Activated CD4-positive, alpha-beta T cell treated with anti-CD3 and anti-CD28 coated beads for 36 hours (primary cell): Measurements from ENCODE around the gene PATJ. TPM values are rescaled to one million over a fixed set of nuclear protein-coding genes. Genes with fewer than 3 reads are reported as not detected.
"Not testable (repeated sequence)": the region's sequence is repeated elsewhere in the genome, so short reads cannot be mapped to it uniquely, and the experiment has no call there.

Source experiments
- ATAC-seq: fragments of 200-7000 bp; cut with Tn5 transposase; one replicate; pipeline ENCODE4 v1.10.0; 2021; ENCODE audit warnings: mild to moderate bottlenecking, moderate library complexity
- CTCF ChIA-PET: fragments of 350-600 bp; sonication (Branson Sonifier 250); formaldehyde crosslinking; loops from one replicate; lab custom pipeline; 2021; ENCODE audit warnings: antibody characterized with exemption; lab: Charles Lee
- POLR2A ChIA-PET: fragments of 350-600 bp; sonication (Branson Sonifier 250); formaldehyde crosslinking; loops from one replicate; lab custom pipeline; 2021; ENCODE audit warnings: antibody characterized with exemption, inconsistent platforms; lab: Charles Lee
- DNase-seq: peaks from one replicate; pipeline ENCODE4 v3.0.0-alpha.2; 2020
- H3K27ac Mint-ChIP-seq: one replicate; pipeline ENCODE4 v1.8.0; 2021; ENCODE audit warnings: mixed read lengths
- H3K27me3 Mint-ChIP-seq: one replicate; pipeline ENCODE4 v1.8.0; 2021; ENCODE audit warnings: mixed read lengths
- H3K36me3 Mint-ChIP-seq: one replicate; pipeline ENCODE4 v1.8.0; 2021; ENCODE audit warnings: low read depth, mixed read lengths
- H3K4me1 Mint-ChIP-seq: one replicate; pipeline ENCODE4 v1.8.0; 2021; ENCODE audit warnings: mixed read lengths
- H3K4me3 Mint-ChIP-seq: one replicate; pipeline ENCODE4 v1.8.0; 2021; ENCODE audit warnings: mild to moderate bottlenecking, moderate library complexity, mixed read lengths
- H3K9me3 Mint-ChIP-seq: one replicate; pipeline ENCODE4 v1.8.0; 2021; ENCODE audit warnings: low read depth, mixed read lengths
- intact Hi-C, 2 experiments: fragments of 100-400 bp; cut with DNase I in 1 of 2; cut with micrococcal nuclease in 1 of 2; formaldehyde crosslinking; loops; one replicate each; pipeline versions ENCODE4 v1.14.2 to v1.15.1; 2022 to 2024; cut with DNase I, micrococcal nuclease
- total RNA-seq, 2 experiments: library from RNA; stranded (reverse); gene quantifications; one replicate each; pipeline ENCODE4 v1.2.3, GENCODE V29; 2021

PATJ gene
- total RNA-seq, 2 experiments from 2014 or later: 12.6 to 12.8 TPM

DNA sequence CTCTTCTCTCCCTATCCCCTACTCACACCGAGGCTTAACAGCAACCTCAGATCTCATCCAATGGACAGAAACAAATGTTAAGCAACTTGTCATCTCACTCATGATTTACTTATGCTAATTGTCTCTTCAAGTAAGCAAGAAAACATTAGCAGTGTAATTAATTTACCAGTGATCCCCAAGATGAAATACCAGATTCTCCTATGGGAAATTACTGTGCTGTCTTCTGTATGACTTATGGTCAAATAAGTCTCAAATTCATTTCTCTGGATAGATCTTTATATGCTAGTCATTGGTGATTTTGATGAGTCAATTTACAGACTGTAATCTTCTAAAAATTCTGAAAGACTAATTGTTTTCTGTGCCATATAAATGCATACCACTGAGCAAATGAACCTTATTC, 419.4 kb downstream of the PATJ start:
- H3K4me1 Mint-ChIP-seq: no peaks in the 10 kb centered on the region
- CTCF ChIA-PET: interaction anchor here (0.7 kb wide), 1 partner anchor 14 kb away, joined by 5 read pairs; no protein-coding TSS in a partner anchor
- H3K36me3 Mint-ChIP-seq: peaks cover 2% of the 10 kb centered on the region
- ATAC-seq (no peak), DNase-seq (no peak)
- intact Hi-C loops: no loop called here
- H3K9me3 Mint-ChIP-seq: no peaks in the 10 kb centered on the region
- no peak overlapping the region for H3K4me3 Mint-ChIP-seq
- H3K27ac Mint-ChIP-seq: no peak overlapping the region
- POLR2A ChIA-PET: no interaction called here
- H3K27me3 Mint-ChIP-seq: no peaks in the 10 kb centered on the region

GRCh38 chr1:62170380-62170779, 428.1 kb downstream of the PATJ start:
- ATAC-seq, H3K27me3 Mint-ChIP-seq, H3K27ac Mint-ChIP-seq, H3K9me3 Mint-ChIP-seq, DNase-seq, H3K4me3 Mint-ChIP-seq, CTCF ChIA-PET, H3K36me3 Mint-ChIP-seq, intact Hi-C loops, H3K4me1 Mint-ChIP-seq, POLR2A ChIA-PET: not testable (repeated sequence)

DNA sequence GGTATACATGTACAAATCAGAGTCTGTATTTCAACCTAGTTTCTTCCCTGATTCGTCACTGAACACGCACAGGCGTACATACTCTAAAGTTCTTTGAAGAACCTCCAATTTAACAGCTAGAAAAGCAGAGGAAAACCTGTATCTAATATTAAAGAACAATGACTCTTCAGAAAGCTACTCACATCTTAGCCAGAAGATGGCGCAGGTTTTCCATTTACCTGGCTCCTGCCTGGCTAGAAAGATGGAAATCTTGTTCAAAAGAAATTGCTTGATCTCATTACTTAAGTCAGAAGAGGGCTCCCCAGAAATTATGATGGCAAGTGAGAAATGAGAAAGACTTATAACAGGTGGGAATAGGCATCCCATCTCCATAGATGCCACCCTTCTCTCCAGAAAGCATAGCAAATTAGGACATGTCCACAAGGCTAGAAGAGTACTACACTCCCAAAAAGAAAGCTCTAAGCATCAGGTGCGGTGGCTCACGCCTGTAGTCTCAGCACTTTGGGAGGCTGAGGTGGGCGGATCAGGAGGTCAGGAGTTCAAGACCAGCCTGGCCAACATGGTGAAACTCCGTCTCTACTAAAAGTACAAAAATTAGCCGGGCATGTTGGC, 433.4 kb downstream of the PATJ start:
- ChIA-PET CTCF (interaction anchor here (0.6 to 3.0 kb wide), 19 partner anchors 9 to 1364 kb away, joined by 3 to 63 read pairs (median 5); no protein-coding TSS in a partner anchor), POLR2A (interaction anchor here (0.5 to 0.6 kb wide), 2 partner anchors 129 to 299 kb away, joined by 3 to 4 read pairs; no protein-coding TSS in a partner anchor)
- H3K4me1 Mint-ChIP-seq: no peaks in the 10 kb centered on the region
- peak; percentile 52 for DNase-seq
- H3K27ac Mint-ChIP-seq: no peak overlapping the region
- no peaks in the 10 kb centered on the region for H3K36me3 Mint-ChIP-seq
- intact Hi-C loops: loop anchor here (1.0 kb wide), 2 partner anchors 232 to 571 kb away; no protein-coding TSS in a partner anchor
- ATAC-seq: peak; percentile 51
- no peak overlapping the region for H3K4me3 Mint-ChIP-seq
- H3K9me3 Mint-ChIP-seq: no peaks in the 10 kb centered on the region
- no peaks in the 10 kb centered on the region for H3K27me3 Mint-ChIP-seq

- no peaks in the 10 kb centered on the region for H3K9me3 Mint-ChIP-seq
- no peaks in the 10 kb centered on the region for H3K4me1 Mint-ChIP-seq
- ATAC-seq: no peak
- ChIA-PET CTCF (interaction anchor here (1.5 to 3.0 kb wide), 7 partner anchors 8 to 253 kb away, joined by 4 to 63 read pairs (median 6); no protein-coding TSS in a partner anchor), POLR2A (no interaction called here)
- H3K36me3 Mint-ChIP-seq: no peaks in the 10 kb centered on the region
- no peaks in the 10 kb centered on the region for H3K27me3 Mint-ChIP-seq
- H3K27ac Mint-ChIP-seq: no peak overlapping the region
- intact Hi-C loops: no loop called here
- no peak overlapping the region for H3K4me3 Mint-ChIP-seq
- no peak for DNase-seq
Observed at GRCh38 chr1:62176597-62177312, 434.5 kb downstream of the PATJ start.

DNA sequence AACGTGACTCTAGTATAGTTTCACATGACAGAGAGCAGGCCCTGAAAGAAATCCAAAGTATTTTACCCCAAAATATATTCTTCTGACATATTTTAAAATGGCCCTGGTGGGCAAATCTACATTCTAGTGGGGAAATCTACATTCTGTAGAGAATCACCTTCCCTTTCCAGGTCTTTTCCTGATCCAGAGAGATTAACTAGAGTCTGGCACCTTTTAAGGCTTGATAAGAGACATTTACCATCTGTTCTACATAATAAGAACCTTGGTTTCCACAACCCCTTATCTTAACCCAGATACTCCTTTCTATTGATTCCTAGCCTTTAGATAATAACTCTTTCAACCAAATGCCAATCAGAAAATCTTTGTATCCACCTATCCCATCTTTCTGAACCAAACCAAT, 435.3 kb downstream of the PATJ start:
- intact Hi-C loops: no loop called here
- H3K4me1 Mint-ChIP-seq: no peaks in the 10 kb centered on the region
- POLR2A ChIA-PET: no interaction called here
- no peaks in the 10 kb centered on the region for H3K36me3 Mint-ChIP-seq
- H3K9me3 Mint-ChIP-seq: no peaks in the 10 kb centered on the region
- no peaks in the 10 kb centered on the region for H3K27me3 Mint-ChIP-seq
- CTCF ChIA-PET: no interaction called here
- no peak overlapping the region for H3K4me3 Mint-ChIP-seq
- no peak for ATAC-seq
- no peak for DNase-seq
- H3K27ac Mint-ChIP-seq: no peak overlapping the region

DNA sequence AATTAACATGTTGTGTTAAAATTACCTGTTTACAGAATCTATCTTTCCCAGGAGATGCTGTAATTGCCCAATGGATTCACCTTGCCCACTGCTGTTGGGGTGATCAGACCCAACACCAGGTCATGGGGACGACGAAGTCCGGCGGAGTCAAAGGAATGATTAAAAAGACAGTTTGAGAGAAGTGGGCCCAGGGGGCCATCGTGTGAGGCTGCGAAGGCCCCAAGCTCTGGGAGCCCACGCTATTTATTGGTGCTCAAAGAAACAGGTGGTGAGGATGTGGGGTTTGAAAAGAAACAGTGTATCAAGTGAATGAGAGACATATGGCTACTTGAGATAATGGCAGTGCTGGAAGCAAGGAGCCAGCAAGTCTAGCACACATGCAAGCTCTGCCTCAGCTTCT, 436.1 kb downstream of the PATJ start:
- H3K4me3 Mint-ChIP-seq: no peak overlapping the region
- no peaks in the 10 kb centered on the region for H3K9me3 Mint-ChIP-seq
- DNase-seq (no peak), ATAC-seq (no peak)
- H3K27me3 Mint-ChIP-seq: no peaks in the 10 kb centered on the region
- POLR2A ChIA-PET: no interaction called here
- H3K4me1 Mint-ChIP-seq: no peaks in the 10 kb centered on the region
- CTCF ChIA-PET: no interaction called here
- H3K27ac Mint-ChIP-seq: no peak overlapping the region
- H3K36me3 Mint-ChIP-seq: no peaks in the 10 kb centered on the region
- intact Hi-C loops: no loop called here

DNA sequence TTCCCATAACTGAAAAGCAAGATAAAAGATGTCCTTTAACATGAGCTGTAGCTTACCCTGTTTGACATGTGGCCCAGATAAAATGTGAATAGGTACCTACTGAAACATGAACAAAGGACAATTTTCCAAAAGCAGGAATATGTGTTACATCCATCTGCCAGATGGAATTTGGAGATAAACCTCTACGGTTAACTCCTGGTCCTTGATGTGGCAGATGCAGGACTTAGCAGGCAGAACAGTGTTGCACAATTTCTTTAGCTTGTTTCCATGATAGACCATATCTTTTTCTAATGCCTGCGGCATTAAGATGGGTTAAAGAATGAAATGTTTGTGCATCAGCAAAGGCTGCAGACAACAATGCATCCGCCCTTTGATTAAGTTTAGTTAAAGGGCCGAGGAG, 437.8 kb downstream of the PATJ start:
- intact Hi-C loops: not testable (repeated sequence)

GRCh38 chr1:62180639-62181038, 438.4 kb downstream of the PATJ start:
- ATAC-seq (no peak), DNase-seq (no peak)
- ChIA-PET CTCF (interaction anchor here (1.6 kb wide), 1 partner anchor 36 kb away, joined by 4 read pairs; no protein-coding TSS in a partner anchor), POLR2A (no interaction called here)
- no peaks in the 10 kb centered on the region for H3K27me3 Mint-ChIP-seq
- intact Hi-C loops: no loop called here
- no peaks in the 10 kb centered on the region for H3K4me1 Mint-ChIP-seq
- H3K4me3 Mint-ChIP-seq: no peak overlapping the region
- no peak overlapping the region for H3K27ac Mint-ChIP-seq
- no peaks in the 10 kb centered on the region for H3K9me3 Mint-ChIP-seq
- H3K36me3 Mint-ChIP-seq: no peaks in the 10 kb centered on the region

More for the DNA sequence above, 437.8 kb downstream of the PATJ start:
- CTCF ChIA-PET: interaction anchor here (1.6 kb wide), 1 partner anchor 36 kb away, joined by 4 read pairs; no protein-coding TSS in a partner anchor
- H3K9me3 Mint-ChIP-seq, H3K4me1 Mint-ChIP-seq, H3K27me3 Mint-ChIP-seq, H3K27ac Mint-ChIP-seq, ATAC-seq, H3K4me3 Mint-ChIP-seq, H3K36me3 Mint-ChIP-seq, POLR2A ChIA-PET, DNase-seq: not testable (repeated sequence)

DNA sequence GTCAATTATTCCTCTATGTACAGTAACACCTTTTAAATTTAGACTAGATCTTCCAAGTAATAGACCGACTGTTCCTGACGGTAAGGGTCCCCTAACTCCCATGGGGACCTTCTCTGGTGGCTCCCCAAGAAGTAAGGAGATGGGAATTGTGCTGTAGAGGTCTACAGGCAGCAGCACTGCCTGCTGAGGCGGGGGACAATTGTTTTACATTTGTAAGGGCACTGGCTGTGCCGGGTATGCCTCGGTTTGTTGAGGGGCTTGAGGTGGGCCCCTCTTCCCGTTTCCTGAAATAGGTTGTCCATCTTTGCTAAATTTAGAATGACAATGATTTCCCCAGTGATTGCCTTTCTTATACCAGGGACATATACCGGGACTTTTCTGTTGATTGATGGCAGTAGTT, 439.3 kb downstream of the PATJ start:
- intact Hi-C loops: no loop called here
- ChIA-PET CTCF (interaction anchor here (0.8 kb wide), 1 partner anchor 280 kb away, joined by 4 read pairs; no protein-coding TSS in a partner anchor), POLR2A (no interaction called here)
- no peaks in the 10 kb centered on the region for H3K9me3 Mint-ChIP-seq
- no peak for DNase-seq
- H3K4me1 Mint-ChIP-seq: no peaks in the 10 kb centered on the region
- H3K36me3 Mint-ChIP-seq: no peaks in the 10 kb centered on the region
- no peak overlapping the region for H3K27ac Mint-ChIP-seq
- H3K4me3 Mint-ChIP-seq: no peak overlapping the region
- ATAC-seq: no peak
- H3K27me3 Mint-ChIP-seq: no peaks in the 10 kb centered on the region

DNA sequence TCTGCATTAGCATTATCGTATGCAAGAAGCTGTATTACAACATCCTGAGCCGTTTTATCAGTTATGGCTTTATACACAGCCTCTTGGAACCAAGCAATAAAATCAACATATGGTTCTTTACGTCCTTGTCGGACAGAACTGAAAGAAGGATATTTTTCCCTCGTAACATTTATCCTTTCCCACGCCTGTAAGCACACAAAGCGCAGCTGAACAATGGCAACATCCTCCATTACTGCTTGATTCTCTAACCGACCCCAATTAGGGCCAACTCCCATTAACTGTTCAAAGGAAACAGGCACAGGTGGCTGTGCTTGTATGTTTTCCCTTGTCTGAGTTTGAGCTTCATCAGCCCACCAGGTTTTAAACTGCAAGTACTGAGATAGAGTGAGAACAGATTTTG, 439.9 kb downstream of the PATJ start:
- H3K9me3 Mint-ChIP-seq, H3K36me3 Mint-ChIP-seq, H3K4me1 Mint-ChIP-seq, POLR2A ChIA-PET, intact Hi-C loops, ATAC-seq, DNase-seq, H3K27me3 Mint-ChIP-seq, H3K27ac Mint-ChIP-seq, H3K4me3 Mint-ChIP-seq: not testable (repeated sequence)
- CTCF ChIA-PET: interaction anchor here (0.8 to 1.5 kb wide), 2 partner anchors 225 to 280 kb away, joined by 4 to 6 read pairs; no protein-coding TSS in a partner anchor

GRCh38 chr1:62183164-62184020, 441.1 kb downstream of the PATJ start:
- CTCF ChIA-PET: interaction anchor here (1.5 to 2.0 kb wide), 2 partner anchors 8 to 223 kb away, joined by 6 to 11 read pairs; no protein-coding TSS in a partner anchor
- intact Hi-C loops, H3K27ac Mint-ChIP-seq, DNase-seq, POLR2A ChIA-PET, ATAC-seq, H3K9me3 Mint-ChIP-seq, H3K4me1 Mint-ChIP-seq, H3K36me3 Mint-ChIP-seq, H3K4me3 Mint-ChIP-seq, H3K27me3 Mint-ChIP-seq: not testable (repeated sequence)
